WTC11 (cell line): ENCODE results near the gene GSDMA.

ENCODE experiments used
- CTCF ChIP-seq: fragments of 200-600 bp; IDR thresholded peaks from 2 replicates; pipeline ENCODE4 v1.8.0; 2022; ENCODE audit warnings: antibody characterized with exemption
- ETV6 ChIP-seq: sonication (generic); formaldehyde crosslinking; IDR thresholded peaks from 2 replicates; pipeline ENCODE4 v1.8.1; 2022; ENCODE audit warnings: mild to moderate bottlenecking, missing genetic modification reagents

DNA sequence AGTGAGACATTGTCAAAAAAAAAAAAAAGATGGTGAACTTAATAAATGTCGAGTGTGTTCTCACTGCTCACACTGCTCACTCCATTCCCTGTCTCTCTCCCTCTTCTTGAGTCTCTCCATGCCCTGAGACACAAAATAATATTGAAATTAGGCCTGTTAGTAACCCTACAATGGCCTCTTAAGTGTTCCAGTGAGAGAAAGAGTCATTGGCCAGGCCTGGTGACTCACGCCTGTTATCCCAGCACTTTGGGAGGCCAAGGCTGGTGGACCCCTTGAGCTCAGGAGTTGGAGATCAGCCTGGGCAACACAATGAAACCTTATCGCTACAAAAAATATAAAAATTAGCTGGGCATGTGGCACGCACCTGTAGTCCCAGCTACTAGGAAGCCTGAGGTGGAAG, 36.3 kb downstream of the GSDMA start:
- TF ChIP-seq CTCF: no peak
- no peak for TF ChIP-seq ETV6 (CRISPR knock-in tag)
